HTR-8/SVneo (cell line): ENCODE data around the gene TLR5.
"Not testable (repeated sequence)": the region's sequence is repeated elsewhere in the genome, so short reads cannot be mapped to it uniquely, and the experiment has no call there.

ENCODE experiments used
- DNase-seq: peaks from one replicate; pipeline ENCODE4 v3.0.0; 2011; ENCODE audit warnings: low spot score, mixed read lengths; ENCODE audit not compliant: insufficient read length
- FAIRE-seq: peaks from 2 replicates; lab custom pipeline; 2011; peaks lifted over from hg19 to GRCh38; lab: Jason Lieb, UNC

Gene TLR5, protein sequence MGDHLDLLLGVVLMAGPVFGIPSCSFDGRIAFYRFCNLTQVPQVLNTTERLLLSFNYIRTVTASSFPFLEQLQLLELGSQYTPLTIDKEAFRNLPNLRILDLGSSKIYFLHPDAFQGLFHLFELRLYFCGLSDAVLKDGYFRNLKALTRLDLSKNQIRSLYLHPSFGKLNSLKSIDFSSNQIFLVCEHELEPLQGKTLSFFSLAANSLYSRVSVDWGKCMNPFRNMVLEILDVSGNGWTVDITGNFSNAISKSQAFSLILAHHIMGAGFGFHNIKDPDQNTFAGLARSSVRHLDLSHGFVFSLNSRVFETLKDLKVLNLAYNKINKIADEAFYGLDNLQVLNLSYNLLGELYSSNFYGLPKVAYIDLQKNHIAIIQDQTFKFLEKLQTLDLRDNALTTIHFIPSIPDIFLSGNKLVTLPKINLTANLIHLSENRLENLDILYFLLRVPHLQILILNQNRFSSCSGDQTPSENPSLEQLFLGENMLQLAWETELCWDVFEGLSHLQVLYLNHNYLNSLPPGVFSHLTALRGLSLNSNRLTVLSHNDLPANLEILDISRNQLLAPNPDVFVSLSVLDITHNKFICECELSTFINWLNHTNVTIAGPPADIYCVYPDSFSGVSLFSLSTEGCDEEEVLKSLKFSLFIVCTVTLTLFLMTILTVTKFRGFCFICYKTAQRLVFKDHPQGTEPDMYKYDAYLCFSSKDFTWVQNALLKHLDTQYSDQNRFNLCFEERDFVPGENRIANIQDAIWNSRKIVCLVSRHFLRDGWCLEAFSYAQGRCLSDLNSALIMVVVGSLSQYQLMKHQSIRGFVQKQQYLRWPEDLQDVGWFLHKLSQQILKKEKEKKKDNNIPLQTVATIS

GRCh38 chr1:223142795-223143536, at the start of gene TLR5:
Gene TLR5, minus strand, starts transcription at chr1:223143248. Its CDS starts 30,217 bp downstream, at chr1:223113031.
- FAIRE-seq (no peak), DNase-seq (peak; percentile 75)

- DNase-seq: peak; percentile 25
Measured at GRCh38 chr1:223189903-223190724, 47.1 kb upstream of the TLR5 start.

GRCh38 chr1:223189525-223189902, 46.5 kb upstream of the TLR5 start:
- DNase-seq (no peak), FAIRE-seq (no peak)

More at GRCh38 chr1:223189903-223190724, 47.1 kb upstream of the TLR5 start:
- FAIRE-seq: no peak

DNA sequence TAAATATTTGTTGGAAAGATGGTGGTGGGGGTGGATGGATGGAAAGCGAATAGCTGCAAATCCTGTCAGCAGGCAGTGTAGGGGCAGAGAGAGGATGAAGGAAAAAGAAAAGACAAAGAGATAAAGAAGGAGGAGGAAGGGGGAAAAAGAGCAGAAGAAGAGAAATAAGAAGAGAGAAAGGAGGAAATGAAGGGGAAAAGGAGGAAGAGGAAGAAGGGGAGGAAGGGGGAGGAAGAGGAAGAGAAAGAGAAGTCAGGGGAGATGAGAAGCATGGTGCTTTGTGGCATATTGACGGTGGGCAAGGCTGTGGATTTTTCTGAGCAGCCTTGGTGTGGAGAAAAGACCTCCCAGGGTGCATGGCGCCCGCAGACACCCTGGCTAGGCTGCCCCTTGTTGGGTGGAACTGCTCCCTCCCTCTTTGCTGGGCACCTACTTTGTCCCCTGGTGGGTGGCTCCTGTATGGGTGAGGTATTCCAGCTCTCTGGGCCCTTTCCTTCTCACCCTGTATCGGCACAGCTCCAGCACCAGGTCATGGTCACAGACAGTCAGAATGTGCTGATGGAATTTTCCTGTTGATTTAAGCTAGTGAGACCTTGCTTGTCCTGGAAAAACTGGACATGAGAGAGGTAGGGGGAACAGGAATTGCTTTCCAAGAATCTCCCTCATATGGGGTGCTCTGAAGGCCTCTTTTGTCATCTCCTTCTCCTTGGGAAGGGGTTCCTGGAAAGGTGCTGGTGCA, 45.7 kb upstream of the TLR5 start:
- FAIRE-seq: no peak
- no peak for DNase-seq

DNA sequence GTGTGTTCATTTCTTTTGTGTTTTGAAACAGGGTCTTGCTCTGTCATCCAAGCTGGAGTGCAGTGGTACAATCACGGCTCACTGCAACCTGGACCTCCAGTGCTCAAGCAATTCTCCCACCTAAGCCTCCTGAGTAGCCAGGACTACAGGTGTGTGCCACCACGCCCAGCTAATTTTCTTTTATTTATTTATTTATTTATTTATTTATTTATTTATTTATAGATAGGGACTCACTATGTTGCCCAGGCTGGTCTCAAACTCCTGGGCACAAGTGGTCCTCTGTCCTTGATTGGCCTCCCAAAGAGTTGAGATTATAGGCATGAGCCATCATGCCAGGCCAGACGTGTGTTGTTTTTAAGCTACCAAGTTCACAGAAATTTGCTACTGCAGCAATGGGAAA, 43.8 kb upstream of the TLR5 start:
- DNase-seq (no peak), FAIRE-seq (no peak)

- DNase-seq (no peak), FAIRE-seq (no peak)
Measured at GRCh38 chr1:223183268-223183862, 40.3 kb upstream of the TLR5 start.

DNA sequence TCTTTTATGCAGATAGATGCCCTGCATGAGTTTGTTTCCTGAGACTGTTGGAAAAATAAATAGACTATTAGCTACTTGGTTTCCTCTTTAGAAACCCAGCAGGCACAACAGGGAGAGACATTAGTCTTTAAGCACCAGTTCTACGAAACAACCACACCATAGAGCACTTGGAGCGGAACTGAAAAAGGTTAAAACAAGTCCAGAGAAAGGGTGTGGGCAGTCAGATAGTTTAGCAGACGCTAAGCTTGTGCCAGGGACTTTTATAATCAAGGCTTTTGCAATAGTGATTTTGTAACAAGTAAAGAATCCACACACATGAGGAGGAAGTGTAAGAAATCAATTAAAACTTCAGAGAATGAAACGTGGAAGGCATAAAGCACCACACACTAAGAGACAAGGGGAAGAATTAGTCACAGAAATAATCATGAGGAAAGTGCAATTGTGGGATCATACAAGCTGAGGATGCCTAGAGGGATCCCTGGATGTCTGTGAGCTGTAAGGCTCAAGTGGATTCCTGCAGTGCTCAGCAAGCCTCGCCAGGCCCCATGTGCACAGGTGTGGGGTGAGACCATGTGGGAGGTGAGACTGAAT, 37.8 kb upstream of the TLR5 start:
- DNase-seq (no peak), FAIRE-seq (no peak)

GRCh38 chr1:223179786-223180185, 36.7 kb upstream of the TLR5 start:
- FAIRE-seq: no peak

GRCh38 chr1:223179280-223179679, 36.2 kb upstream of the TLR5 start:
- no peak for DNase-seq
- FAIRE-seq: no peak

More at GRCh38 chr1:223179786-223180185, 36.7 kb upstream of the TLR5 start:
- no peak for DNase-seq

- DNase-seq: no peak
- no peak for FAIRE-seq
Measured at GRCh38 chr1:223177681-223178080, 34.6 kb upstream of the TLR5 start.

DNA sequence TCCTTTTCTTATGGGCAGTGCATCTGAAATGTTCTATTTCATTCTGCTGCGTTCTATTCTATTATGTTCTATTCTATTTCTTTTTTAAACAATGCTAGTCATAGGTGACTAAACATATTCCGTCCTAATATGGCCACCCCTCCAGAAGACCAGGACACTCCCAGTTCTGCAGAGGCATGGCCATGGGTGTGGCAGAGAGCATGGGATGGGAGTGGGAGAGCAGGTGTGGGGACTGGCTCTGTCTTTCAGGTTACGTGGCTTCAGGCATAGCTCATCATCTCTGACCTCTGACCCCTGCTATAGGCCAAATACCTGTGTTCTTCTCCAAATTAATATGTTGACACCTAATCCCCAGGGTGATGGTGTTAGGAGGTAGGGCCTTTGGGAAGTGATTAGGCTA, 33.4 kb upstream of the TLR5 start:
- FAIRE-seq: no peak
- DNase-seq: no peak

- no peak for DNase-seq
- FAIRE-seq: no peak
Measured at GRCh38 chr1:223175633-223176032, 32.6 kb upstream of the TLR5 start.

DNA sequence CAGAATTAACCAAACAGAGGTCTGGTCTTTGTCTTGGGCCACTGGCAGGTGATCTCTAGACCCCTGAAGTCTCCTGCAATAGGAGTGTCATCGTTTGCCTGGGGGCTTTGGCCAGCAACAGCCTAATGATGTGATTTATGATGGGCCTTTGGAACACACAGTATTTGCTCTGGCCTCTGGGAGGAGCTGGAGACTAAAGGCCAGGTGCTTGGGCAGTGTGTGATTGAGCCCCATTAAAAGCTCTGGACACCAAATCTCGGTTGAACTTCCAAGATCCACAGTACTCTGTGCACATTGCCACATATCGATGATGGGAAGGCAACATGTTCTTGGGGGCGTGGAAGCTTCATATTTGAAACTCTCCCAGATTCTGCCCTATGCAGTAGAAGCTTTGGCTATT, 32.0 kb upstream of the TLR5 start:
- FAIRE-seq (no peak), DNase-seq (peak; percentile 15)

DNA sequence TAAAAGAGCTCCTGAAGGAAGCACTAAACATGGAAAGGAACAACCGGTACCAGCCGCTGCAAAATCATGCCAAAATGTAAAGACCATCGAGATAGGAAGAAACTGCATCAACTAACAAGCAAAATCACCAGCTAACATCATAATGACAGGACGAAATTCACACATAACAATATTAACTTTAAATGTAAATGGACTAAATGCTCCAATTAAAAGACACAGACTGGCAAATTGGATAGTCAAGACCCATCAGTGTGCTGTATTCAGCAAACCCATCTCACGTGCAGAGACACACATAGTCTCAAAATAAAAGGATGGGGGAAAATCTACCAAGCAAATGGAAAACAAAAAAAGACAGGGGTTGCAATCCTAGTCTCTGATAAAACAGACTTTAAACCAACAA, 26.4 kb upstream of the TLR5 start:
- FAIRE-seq, DNase-seq: not testable (repeated sequence)

DNA sequence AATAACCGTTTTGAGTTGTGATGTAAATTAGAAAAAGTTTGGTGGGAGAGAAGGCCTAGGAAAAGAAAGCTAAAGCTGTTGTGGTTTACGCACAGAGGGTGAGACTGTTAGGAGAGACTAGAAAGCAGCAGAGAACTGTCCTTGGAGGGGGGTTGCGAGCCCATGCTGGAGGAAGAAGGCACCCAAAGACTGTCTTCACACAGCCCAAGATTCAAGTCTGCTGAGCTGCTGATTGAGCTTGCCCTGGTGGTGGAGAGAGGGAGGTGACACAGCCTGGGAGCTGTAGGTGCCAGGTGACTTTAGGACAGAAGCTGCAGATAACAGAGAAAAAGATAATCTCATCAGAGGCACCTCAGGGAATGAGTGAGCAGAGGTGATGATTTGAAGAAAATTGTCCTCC, 18.3 kb upstream of the TLR5 start:
- DNase-seq: no peak
- FAIRE-seq: no peak

DNA sequence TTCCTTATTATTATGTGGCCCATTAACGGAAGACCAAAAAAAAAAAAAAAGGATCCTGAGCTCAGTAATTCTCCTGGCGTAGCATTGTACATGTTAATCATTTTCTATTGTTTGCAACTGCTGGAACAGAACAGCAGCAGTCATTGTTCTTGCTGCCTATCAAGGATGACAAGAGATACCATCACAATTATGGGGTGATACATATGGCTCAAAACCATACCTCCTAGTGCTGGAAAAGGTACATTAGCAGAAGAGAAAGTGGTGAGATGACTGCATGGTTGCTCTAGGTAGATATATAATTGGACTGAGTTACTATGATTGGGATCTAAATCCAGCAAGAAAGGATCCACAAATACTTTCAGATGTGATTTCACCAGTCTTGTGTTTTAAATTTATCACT, 13.3 kb upstream of the TLR5 start:
- no peak for FAIRE-seq
- no peak for DNase-seq

- FAIRE-seq (no peak), DNase-seq (no peak)
Measured at GRCh38 chr1:223155153-223155552, 12.1 kb upstream of the TLR5 start.
